Kidney glomerular epithelial cell (primary cell): ENCODE measurements around the gene GNPAT.
A peak's percentile ranks its signal among the peaks of the same experiment; 100 is the strongest.

Source experiments
- DNase-seq: peaks from one replicate; lab custom pipeline; 2025; lab: John Stamatoyannopoulos, UW

GNPAT gene

GRCh38 chr1:231213831-231214573 lies 27.0 kb upstream of the GNPAT start:
- DNase-seq = no peak

DNA sequence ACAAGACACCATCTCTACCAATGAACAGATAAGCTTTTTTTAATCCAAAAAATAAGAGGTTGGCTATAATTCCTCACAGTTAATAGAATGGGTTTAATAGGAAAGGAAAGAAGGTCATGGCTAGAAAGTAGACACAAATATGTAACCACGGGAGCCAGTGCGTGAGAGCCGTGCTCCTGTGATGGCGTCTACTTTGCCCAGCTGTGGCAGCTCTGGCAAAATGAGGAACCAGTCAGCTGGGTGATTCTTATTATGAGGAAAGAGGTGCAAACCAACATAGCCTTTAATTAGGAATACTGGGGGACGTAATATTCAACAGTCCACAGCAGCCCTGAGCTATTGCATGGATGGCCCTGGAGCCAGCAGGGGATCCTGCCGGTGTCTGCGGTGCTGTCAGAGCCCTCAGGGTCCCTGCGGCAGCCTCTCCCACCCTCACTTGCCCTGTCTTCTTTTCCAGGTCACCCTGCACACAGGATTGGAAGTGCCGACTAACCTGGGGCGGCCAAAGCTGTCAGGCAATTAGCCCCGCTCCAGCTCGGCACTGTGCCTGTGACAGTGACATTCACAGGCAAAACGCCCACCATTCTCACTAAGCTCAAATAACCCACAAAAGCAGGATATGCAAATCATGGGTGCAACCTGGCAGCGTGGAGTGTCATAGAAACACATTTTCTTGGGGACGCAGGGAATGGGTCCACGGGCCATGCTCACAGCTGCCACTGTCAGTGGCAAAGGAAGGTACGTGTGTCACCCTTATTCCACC lies 25.9 kb upstream of the GNPAT start:
- no peak for DNase-seq

GRCh38 chr1:231215681-231216385 lies 25.2 kb upstream of the GNPAT start:
- DNase-seq = no peak

DNA sequence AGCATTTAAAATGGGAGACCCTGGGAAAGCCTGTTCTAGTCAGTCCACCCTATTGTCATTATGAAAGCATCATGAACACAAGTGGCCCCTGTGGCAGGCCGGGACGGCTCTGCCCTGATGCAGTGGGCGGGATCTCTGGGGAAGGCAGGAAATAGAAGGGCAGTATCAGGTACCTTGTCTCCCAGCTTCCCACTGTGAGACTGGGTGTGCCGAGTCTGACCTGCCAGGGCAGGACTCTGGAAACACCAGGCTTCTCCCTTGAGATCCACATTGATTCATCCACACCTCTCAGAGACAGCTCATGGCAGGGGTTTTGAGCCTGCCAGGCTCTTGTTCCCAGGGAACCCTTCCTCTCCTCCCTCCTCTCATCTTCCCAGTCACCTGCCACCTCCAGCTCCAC lies 24.5 kb upstream of the GNPAT start:
- DNase-seq = no peak

GRCh38 chr1:231217056-231217455 lies 24.0 kb upstream of the GNPAT start:
- DNase-seq = no peak

DNA sequence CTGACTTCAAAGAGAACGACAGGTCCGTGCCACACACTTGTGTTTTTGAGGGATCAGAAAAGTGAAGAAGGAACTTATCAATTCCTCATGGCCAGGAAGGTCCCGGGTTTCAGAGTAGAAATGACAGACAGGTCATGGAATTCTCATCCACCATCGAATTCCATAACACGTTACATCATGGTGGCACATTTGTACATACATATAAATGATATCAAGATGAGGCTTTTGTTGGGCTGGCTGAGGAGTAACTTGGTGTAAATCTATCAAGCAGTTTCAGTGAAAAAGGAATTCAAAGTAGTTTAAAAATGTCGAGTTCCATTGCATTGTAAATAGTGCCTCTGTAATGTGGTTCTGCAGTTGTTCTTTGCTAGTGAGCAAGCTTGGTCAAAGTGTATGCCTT lies 22.9 kb upstream of the GNPAT start:
- DNase-seq = no peak

DNA sequence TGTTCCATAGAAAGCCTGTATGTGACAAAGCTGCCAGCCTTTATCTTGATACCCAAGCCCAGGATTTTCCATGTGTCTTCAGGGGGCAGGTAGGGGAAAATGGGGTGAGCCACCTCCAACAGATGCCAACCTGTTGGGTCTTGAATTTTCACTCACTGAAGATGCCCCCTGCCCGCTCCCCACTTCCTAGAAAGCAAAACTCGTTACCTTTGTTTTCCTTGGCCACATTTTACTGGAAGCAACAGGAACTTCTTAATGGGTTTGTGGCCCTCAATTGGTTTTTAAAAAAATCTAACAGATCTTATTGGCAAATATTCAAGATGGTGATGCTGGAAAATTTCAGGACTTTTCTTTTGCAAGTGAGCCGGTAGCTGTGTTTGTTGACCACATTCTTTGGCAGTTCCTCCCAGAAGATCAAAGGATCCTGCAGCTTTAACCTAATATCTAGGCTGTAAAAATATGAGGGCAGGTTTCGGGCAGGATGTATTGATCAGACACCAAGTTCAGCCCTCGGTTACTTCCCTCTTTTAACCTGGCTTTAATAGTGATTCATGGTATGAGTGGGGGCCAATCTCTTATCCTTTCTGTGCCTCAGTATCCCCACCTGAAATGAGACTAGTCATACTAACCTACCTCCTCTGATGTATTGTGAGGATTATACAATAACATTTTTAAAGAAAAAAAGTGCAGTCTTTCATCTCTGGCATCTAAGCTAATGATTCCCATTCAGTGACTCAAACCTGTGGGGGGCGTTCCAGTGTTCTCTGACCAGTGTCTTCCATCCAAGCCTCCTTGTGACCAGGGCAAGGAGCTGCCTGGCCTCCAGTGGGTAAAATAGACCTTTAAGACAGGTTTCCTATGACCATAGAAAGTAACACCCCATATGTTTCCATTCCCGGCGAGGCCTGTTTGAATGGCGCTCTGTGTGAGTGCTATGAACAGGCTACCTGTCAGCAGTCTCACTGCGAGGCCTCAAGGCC lies 21.3 kb upstream of the GNPAT start:
- DNase-seq = peak; percentile 28

DNA sequence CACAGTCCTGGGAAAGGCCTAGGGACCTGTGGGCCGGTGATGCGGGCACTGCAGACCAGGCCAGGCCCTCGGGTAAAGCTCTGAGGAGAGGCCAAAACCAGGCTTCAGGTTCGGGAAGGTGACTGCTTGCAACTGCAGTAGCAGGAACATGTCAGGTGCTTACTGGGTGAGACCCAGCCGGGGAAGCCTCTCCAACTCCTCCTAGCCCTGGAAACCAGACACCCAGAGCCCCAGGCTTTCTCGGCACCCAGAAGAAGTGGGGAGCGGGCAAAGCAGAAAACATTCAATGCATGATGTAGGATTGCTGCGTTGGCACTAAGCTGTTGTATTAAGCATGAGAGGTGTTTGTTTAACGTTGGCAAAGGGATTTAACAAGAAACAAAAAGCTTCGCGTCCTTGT lies 20.2 kb upstream of the GNPAT start:
- no peak for DNase-seq

GRCh38 chr1:231226156-231226555 lies 14.9 kb upstream of the GNPAT start:
- no peak for DNase-seq

GRCh38 chr1:231231511-231231910 lies 9.5 kb upstream of the GNPAT start:
- DNase-seq = no peak

- DNase-seq = no peak
Measured at GRCh38 chr1:231232870-231233734, 7.9 kb upstream of the GNPAT start.

GRCh38 chr1:231233735-231234417 lies 7.1 kb upstream of the GNPAT start:
- DNase-seq = peak; percentile 31

GRCh38 chr1:231234506-231234905 lies 6.5 kb upstream of the GNPAT start:
- DNase-seq = no peak

- no peak for DNase-seq
Measured at GRCh38 chr1:231235526-231236207, 5.3 kb upstream of the GNPAT start.

- no peak for DNase-seq
Measured at GRCh38 chr1:231236208-231236591, 4.8 kb upstream of the GNPAT start.

GRCh38 chr1:231236938-231237337 lies 4.1 kb upstream of the GNPAT start:
- no peak for DNase-seq

- no peak for DNase-seq
Measured at GRCh38 chr1:231238298-231238697, 2.7 kb upstream of the GNPAT start.

- DNase-seq = no peak
Measured at GRCh38 chr1:231240531-231240882, 505 bp upstream of the GNPAT start.

GRCh38 chr1:231241750-231242149 lies 738 bp downstream of the GNPAT start:
- DNase-seq = no peak
